Endothelial cell of umbilical vein (primary cell): Measurements from ENCODE around the gene RNF151. TPM values are rescaled to one million over a fixed set of nuclear protein-coding genes. Genes with fewer than 3 reads are reported as not detected.

Experiments used
- BruUV-seq: library from RNA; stranded (reverse); fragments of 400-500 nt; replicated peaks from 2 replicates; lab custom pipeline; 2021; lab: Mats Ljungman, UMichigan
- CTCF ChIA-PET: fragments of 300-600, 350-600 bp; sonication (Branson Sonifier 250); formaldehyde crosslinking; loops from one replicate; lab custom pipeline; 2021; ENCODE audit warnings: antibody characterized with exemption, inconsistent platforms; lab: Charles Lee
- POLR2A ChIA-PET: fragments of 300-600, 350-600 bp; sonication (Branson Sonifier 250); formaldehyde crosslinking; loops from one replicate; lab custom pipeline; 2021; ENCODE audit warnings: antibody characterized with exemption, inconsistent platforms; lab: Charles Lee
- DNase-seq: peaks from one replicate; pipeline ENCODE4 v3.0.0-alpha.2; 2011; ENCODE audit warnings: low read depth, low spot score
- FAIRE-seq: peaks from 2 replicates; lab custom pipeline; 2011; peaks lifted over from hg19 to GRCh38; lab: Jason Lieb, UNC
- H2AFZ ChIP-seq: 2 replicates; pipeline ENCODE4 v1.6.0; 2012; ENCODE audit warnings: low read depth, low read length, control low read depth, inconsistent platforms
- H3K27ac ChIP-seq: 2 replicates; pipeline ENCODE4 v1.5.1; 2011; ENCODE audit warnings: low read depth, mild to moderate bottlenecking, control low read depth, low read length, moderate library complexity; ENCODE audit not compliant: insufficient read depth
- H3K27me3 ChIP-seq, 2 experiments: 2 replicates each; pipeline versions ENCODE4 v1.6.0 to v1.6.1; 2011; ENCODE audit warnings: low read length in 2 of 2, mixed read lengths in 1 of 2; ENCODE audit not compliant: control insufficient read depth in 2 of 2, insufficient read depth in 2 of 2
- H3K36me3 ChIP-seq, 2 experiments: 2 replicates in 1 of 2; 3 replicates in 1 of 2; pipeline ENCODE4 v1.5.1; 2011; ENCODE audit warnings: low read length in 2 of 2, mild to moderate bottlenecking in 1 of 2, moderate library complexity in 1 of 2; ENCODE audit not compliant: control insufficient read depth in 2 of 2, insufficient read depth in 2 of 2; ENCODE audit errors: extremely low read depth in 1 of 2
- H3K4me1 ChIP-seq: 3 replicates; pipeline ENCODE4 v1.5.1; 2011; ENCODE audit warnings: mild to moderate bottlenecking, low read length; ENCODE audit not compliant: control insufficient read depth, insufficient read depth; ENCODE audit errors: extremely low read depth
- H3K4me2 ChIP-seq: 2 replicates; pipeline ENCODE4 v1.6.1; 2011; ENCODE audit warnings: low read length, control low read depth, mixed read lengths; ENCODE audit not compliant: insufficient read depth
- H3K4me3 ChIP-seq, 3 experiments: fragments of 200-600 bp in 1 of 3; sonication (generic), shearing (Covaris generic) in 1 of 3; replicated peaks in 1 of 3; 2 replicates each; pipeline ENCODE4 v1.5.1; 2011 to 2016; ENCODE audit warnings: control low read depth in 3 of 3, low read length in 3 of 3, mild to moderate bottlenecking in 2 of 3, inconsistent platforms in 1 of 3, low read depth in 1 of 3, moderate library complexity in 1 of 3; ENCODE audit not compliant: insufficient read depth in 1 of 3
- H3K79me2 ChIP-seq: 2 replicates; pipeline ENCODE4 v1.6.0; 2012; ENCODE audit warnings: low read length, inconsistent platforms; ENCODE audit not compliant: control insufficient read depth, insufficient read depth
- H3K9ac ChIP-seq: replicated peaks from 2 replicates; pipeline ENCODE3; 2011; ENCODE audit warnings: low read length, control low read depth; ENCODE audit not compliant: insufficient read depth; ENCODE audit errors: extremely low read depth
- H3K9me1 ChIP-seq: replicated peaks from 3 replicates; pipeline ENCODE4 v1.6.0; 2011; ENCODE audit warnings: mild to moderate bottlenecking, low read length; ENCODE audit not compliant: control insufficient read depth, insufficient read depth; ENCODE audit errors: extremely low read depth
- H3K9me3 ChIP-seq: replicated peaks from 2 replicates; pipeline ENCODE4 v1.5.1; 2012; ENCODE audit warnings: low read length, inconsistent platforms; ENCODE audit not compliant: control insufficient read depth, insufficient read depth
- H4K20me1 ChIP-seq: replicated peaks from 2 replicates; pipeline ENCODE3; 2011; ENCODE audit warnings: mild to moderate bottlenecking, low read length; ENCODE audit not compliant: control insufficient read depth, insufficient read depth; ENCODE audit errors: extremely low read depth
- EZH2 ChIP-seq: IDR thresholded peaks from 2 replicates; pipeline ENCODE4 v1.6.1; 2012; ENCODE audit warnings: borderline replicate concordance, low read depth, mild to moderate bottlenecking, moderate library complexity, low read length, inconsistent platforms; ENCODE audit not compliant: severe bottlenecking
- FOS ChIP-seq: IDR thresholded peaks from 2 replicates; pipeline ENCODE4 v1.6.1; 2011; ENCODE audit warnings: mild to moderate bottlenecking, low read length, moderate library complexity, borderline replicate concordance; ENCODE audit not compliant: insufficient read depth
- GATA2 ChIP-seq: IDR thresholded peaks from 2 replicates; pipeline ENCODE4 v1.7.0; 2011; ENCODE audit warnings: low read depth, mild to moderate bottlenecking, moderate library complexity, mixed read lengths, low read length; ENCODE audit not compliant: insufficient read length, insufficient read depth
- JUN ChIP-seq: IDR thresholded peaks from 2 replicates; pipeline ENCODE4 v1.6.1; 2011; ENCODE audit warnings: borderline replicate concordance, low read depth; ENCODE audit not compliant: insufficient read length, insufficient read depth
- MYC ChIP-seq: IDR thresholded peaks from one replicate; pipeline ENCODE4 v1.6.1; 2011; ENCODE audit warnings: mild to moderate bottlenecking, low read depth, low read length
- POLR2A ChIP-seq: IDR thresholded peaks from 2 replicates; pipeline ENCODE4 v1.6.1; 2012; ENCODE audit warnings: low read depth, mild to moderate bottlenecking, control low read depth, low read length
- POLR2AphosphoS5 ChIP-seq: IDR thresholded peaks from 2 replicates; pipeline ENCODE4 v1.6.1; 2012; ENCODE audit warnings: low read depth, mild to moderate bottlenecking, control low read depth, low read length, moderate library complexity; ENCODE audit not compliant: insufficient read depth
- dilution Hi-C: fragments of 300-500 bp; cut with MboI; formaldehyde crosslinking; loops from one replicate; pipeline ENCODE4 v1.15.0; 2019; ENCODE audit warnings: low sequenced_read_pairs; ENCODE audit not compliant: extremely low pct_ligation_motif_present
- intact Hi-C: fragments of 100-400 bp; cut with micrococcal nuclease; formaldehyde crosslinking; loops from one replicate; pipeline ENCODE4 v1.10.0; 2022
- polyA plus RNA-seq, 4 experiments: library from polyadenylated mRNA; depleted of rRNA in 3 of 4; stranded (reverse) in 3 of 4; unstranded in 1 of 4; fragments of >200 nt; gene quantifications; 2 replicates each; pipeline versions ENCODE4 v1.2.1 to v1.2.3, GENCODE V29; 2011 to 2012; ENCODE audit warnings: missing spikeins in 1 of 4
- total RNA-seq: library from RNA; stranded (reverse); gene quantifications from 2 replicates; pipeline ENCODE4 v1.2.3, GENCODE V29; 2021
- TF ChIP-seq, protein P1 (sequence below): IDR thresholded peaks from 2 replicates; pipeline ENCODE4 v1.6.1; 2011; ENCODE audit not compliant: insufficient read depth, insufficient read length

Gene RNF151
- total and polyA plus RNA-seq, 2 donors (not counting 3 experiments of a cell fraction or from before 2014, with no cell fraction given) = not detected

DNA sequence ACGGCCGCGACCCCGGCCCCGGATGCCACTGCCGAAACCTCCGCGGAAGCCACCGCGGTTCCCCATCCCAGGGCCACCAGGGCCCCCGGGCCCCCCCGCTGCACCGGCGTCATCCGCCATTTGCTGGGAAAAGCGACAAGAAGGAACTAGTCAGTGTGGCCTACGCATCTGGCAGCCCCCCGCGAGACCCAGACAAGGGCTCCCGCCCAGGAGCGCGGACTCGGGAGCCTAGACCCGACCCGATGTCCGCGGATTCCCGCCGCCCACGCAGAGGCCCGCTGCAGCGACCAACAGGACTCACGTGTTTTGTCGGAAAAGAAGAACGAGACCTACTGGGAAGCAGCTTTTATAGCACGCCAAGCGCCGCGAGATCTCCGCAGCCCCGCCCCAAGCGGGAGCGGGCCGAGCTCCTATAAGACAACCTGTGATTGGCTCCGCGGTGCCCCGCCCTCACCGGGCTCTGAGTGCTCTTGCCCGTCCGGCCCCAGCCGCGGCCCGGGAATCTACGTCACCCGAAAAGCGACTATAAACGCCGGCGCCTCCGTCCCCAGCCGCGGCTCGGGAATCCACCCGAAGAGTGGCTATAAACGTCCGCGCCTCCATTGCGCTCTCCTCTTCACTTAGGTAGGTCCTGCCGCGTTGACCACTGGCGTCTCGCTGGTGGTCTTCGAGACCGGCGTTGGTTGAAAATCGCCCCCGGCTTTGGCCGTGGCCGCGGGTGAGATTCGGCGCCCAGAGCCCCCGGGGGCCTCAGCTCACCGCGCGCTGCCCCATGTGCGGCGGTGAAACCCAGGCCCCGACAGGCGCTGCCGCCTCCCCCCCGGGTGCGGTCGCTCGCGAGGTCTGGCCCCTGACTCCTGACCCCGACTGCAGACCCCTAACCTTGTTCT is 1.9 kb upstream of the RNF151 start, which contains the start of gene RPS2:
Gene RPS2, minus strand, starts transcription at position 321 of the 890 bp plus-strand sequence. Its CDS starts 201 bp downstream, at position 120.
- dilution Hi-C loops (no loop called here), intact Hi-C loops (loop anchor here (2.0 kb wide), 1 partner anchor 44 kb away; the partner anchor contains the start of gene ZNF598)
- ChIA-PET POLR2A (interaction anchor here (0.6 to 1.4 kb wide), 14 partner anchors 9 to 544 kb away, joined by 3 to 11 read pairs (median 4); partner anchors contain the start of genes MSRB1, NTHL1, NUBP2 and SPSB3), CTCF (interaction anchor here (0.9 to 1.6 kb wide), 4 partner anchors 12 to 176 kb away, joined by 3 to 7 read pairs (median 4); partner anchors contain the start of gene GFER)
- peaks cover 47% of the 10 kb centered on the region for H3K79me2 ChIP-seq
- H4K20me1 ChIP-seq = no peaks in the 10 kb centered on the region
- no peaks in the 10 kb centered on the region for H3K9me1 ChIP-seq
- no peaks in the 10 kb centered on the region for H3K9me3 ChIP-seq
- BruUV-seq = TSS peak; percentile 89
- peak within 1 kb of the TSS; percentile 9 for H2AFZ ChIP-seq
- peaks cover 27% of the 10 kb centered on the region for H3K4me1 ChIP-seq
- H3K4me3 ChIP-seq = peak within 1 kb of the TSS; percentile 85 to 95 (median 89)
- DNase-seq = peak; percentile 99
- peak within 1 kb of the TSS; percentile 92 for H3K9ac ChIP-seq
- H3K36me3 ChIP-seq = peaks cover 8 to 17% of the 10 kb centered on the region in 2 experiments
- no peak for TF ChIP-seq EZH2
- peak; percentile 83 for TF ChIP-seq MYC
- TF ChIP-seq, protein P1, sequence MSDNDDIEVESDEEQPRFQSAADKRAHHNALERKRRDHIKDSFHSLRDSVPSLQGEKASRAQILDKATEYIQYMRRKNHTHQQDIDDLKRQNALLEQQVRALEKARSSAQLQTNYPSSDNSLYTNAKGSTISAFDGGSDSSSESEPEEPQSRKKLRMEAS = peak; percentile 81
- peak; percentile 10 for TF ChIP-seq FOS
- peak; percentile 100 for TF ChIP-seq POLR2A
- no peak for TF ChIP-seq GATA2
- TF ChIP-seq JUN = no peak
- TF ChIP-seq POLR2AphosphoS5 = peak; percentile 100
- FAIRE-seq = peak; percentile 98
- H3K27ac ChIP-seq = peak within 1 kb of the TSS; percentile 76
- H3K27me3 ChIP-seq = no peaks in the 10 kb centered on the region
- peak within 1 kb of the TSS; percentile 95 for H3K4me2 ChIP-seq
